Vagina (tissue), 2 donors: ENCODE data around the gene DLEC1. TPM values are rescaled to one million over a fixed set of nuclear protein-coding genes. Genes with fewer than 3 reads are reported as not detected.

ENCODE experiments used
- DNase-seq, 2 donors: peaks; one replicate each; pipeline ENCODE4 v3.0.0-alpha.2; 2017; ENCODE audit errors: extremely low spot score in 2 of 2
- H3K27ac ChIP-seq: fragments of 200-600 bp; sonication (generic); one replicate; pipeline ENCODE4 v1.5.1; 2019
- H3K27me3 ChIP-seq: fragments of 200-600 bp; sonication (generic); one replicate; pipeline ENCODE4 v1.5.1; 2019
- H3K36me3 ChIP-seq, 2 donors: fragments of 200-600 bp; sonication (generic); one replicate each; pipeline ENCODE4 v1.5.1; 2017 to 2019
- H3K4me1 ChIP-seq: fragments of 200-600 bp; sonication (generic); one replicate; pipeline ENCODE4 v1.5.1; 2019
- H3K4me3 ChIP-seq, 2 donors: fragments of 200-600 bp; sonication (generic); 1 replicate in 1 of 2; 2 replicates in 1 of 2; pipeline ENCODE4 v1.5.1; 2016 to 2019
- H3K9me3 ChIP-seq: fragments of 200-600 bp; sonication (generic); one replicate; pipeline ENCODE4 v1.5.1; 2019
- POLR2A ChIP-seq, 2 donors: fragments of 450-650 bp; IDR thresholded peaks; one replicate each; pipeline ENCODE4 v1.6.1; 2017; ENCODE audit warnings: antibody characterized with exemption in 2 of 2, mild to moderate bottlenecking in 2 of 2, moderate library complexity in 2 of 2
- POLR2AphosphoS5 ChIP-seq, 2 donors: sonication (generic); formaldehyde crosslinking; IDR thresholded peaks; one replicate each; pipeline ENCODE4 v1.9.0; 2017; ENCODE audit warnings: antibody characterized with exemption in 2 of 2, mild to moderate bottlenecking in 2 of 2, low read depth in 1 of 2; ENCODE audit not compliant: insufficient read depth in 1 of 2
- intact Hi-C: fragments of 100-400 bp; cut with DNase I; formaldehyde crosslinking; loops from one replicate; pipeline ENCODE4 v1.15.1; 2023
- total RNA-seq: library from RNA; depleted of rRNA; stranded (reverse); fragments of >200 nt; gene quantifications from one replicate; pipeline ENCODE4 v1.2.3, GENCODE V29; 2016
- TF ChIP-seq, protein P1 (sequence below), 3 experiments: fragments of 450-650 bp in 2 of 3; fragments of 200-600 bp in 1 of 3; sonication (generic) in 1 of 3; IDR thresholded peaks; one replicate each; pipeline ENCODE4 v1.5.1; 2017 to 2019; ENCODE audit warnings: antibody characterized with exemption in 3 of 3, mild to moderate bottlenecking in 2 of 3, moderate library complexity in 2 of 3

DLEC1 gene
- total RNA-seq, 1 donor from 2014 or later: 0.25 TPM

DNA sequence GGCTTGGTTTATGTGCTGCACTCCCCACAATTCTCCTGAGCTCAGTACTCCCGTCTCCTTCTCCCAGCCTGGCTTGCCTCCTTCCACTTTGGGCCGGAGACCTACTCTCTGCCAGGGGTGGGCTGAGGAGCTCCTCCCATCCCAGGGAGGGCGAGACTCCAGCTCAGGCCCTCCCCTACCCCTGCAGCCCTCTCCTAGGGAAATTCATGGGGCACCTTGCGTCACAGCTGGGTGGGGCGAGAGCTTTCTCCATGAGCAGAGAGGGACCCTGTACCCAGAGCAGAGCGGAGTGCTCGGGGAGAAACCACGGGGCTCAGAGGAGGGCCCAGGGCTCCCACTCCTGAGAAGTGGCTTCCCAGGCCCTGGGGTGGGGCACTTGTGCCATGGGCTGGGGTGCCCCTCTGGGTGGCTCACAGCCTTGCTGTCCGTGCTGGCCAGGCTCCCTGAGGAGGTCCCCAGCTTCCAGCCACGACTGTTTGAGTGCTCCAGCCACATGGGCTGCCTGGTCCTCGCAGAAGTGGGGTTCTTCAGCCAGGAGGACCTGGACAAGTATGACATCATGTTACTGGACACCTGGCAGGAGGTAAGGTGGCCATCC, 35.1 kb upstream of the DLEC1 start:
- no peaks in the 10 kb centered on the region for H3K9me3 ChIP-seq
- DNase-seq: no peak
- no peaks in the 10 kb centered on the region for H3K27me3 ChIP-seq
- peaks cover 4 to 29% of the 10 kb centered on the region in 2 donors for H3K36me3 ChIP-seq
- peak overlapping the region; percentile 61 for H3K27ac ChIP-seq
- intact Hi-C loops: loop anchor here (10.0 kb wide), 1 partner anchor 149 kb away; no protein-coding TSS in a partner anchor
- peaks cover 28% of the 10 kb centered on the region for H3K4me1 ChIP-seq
- no peak overlapping the region for H3K4me3 ChIP-seq
- TF ChIP-seq POLR2AphosphoS5 (IDR thresholded peaks at IDR 0.05; ENCODE audit: insufficient read depth in 1 of 2, low read depth in 1 of 2): no peak
- TF ChIP-seq, protein P1, sequence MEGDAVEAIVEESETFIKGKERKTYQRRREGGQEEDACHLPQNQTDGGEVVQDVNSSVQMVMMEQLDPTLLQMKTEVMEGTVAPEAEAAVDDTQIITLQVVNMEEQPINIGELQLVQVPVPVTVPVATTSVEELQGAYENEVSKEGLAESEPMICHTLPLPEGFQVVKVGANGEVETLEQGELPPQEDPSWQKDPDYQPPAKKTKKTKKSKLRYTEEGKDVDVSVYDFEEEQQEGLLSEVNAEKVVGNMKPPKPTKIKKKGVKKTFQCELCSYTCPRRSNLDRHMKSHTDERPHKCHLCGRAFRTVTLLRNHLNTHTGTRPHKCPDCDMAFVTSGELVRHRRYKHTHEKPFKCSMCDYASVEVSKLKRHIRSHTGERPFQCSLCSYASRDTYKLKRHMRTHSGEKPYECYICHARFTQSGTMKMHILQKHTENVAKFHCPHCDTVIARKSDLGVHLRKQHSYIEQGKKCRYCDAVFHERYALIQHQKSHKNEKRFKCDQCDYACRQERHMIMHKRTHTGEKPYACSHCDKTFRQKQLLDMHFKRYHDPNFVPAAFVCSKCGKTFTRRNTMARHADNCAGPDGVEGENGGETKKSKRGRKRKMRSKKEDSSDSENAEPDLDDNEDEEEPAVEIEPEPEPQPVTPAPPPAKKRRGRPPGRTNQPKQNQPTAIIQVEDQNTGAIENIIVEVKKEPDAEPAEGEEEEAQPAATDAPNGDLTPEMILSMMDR (IDR thresholded peaks at IDR 0.05): no peak
- no peak for TF ChIP-seq POLR2A (IDR thresholded peaks at IDR 0.05)

DNA sequence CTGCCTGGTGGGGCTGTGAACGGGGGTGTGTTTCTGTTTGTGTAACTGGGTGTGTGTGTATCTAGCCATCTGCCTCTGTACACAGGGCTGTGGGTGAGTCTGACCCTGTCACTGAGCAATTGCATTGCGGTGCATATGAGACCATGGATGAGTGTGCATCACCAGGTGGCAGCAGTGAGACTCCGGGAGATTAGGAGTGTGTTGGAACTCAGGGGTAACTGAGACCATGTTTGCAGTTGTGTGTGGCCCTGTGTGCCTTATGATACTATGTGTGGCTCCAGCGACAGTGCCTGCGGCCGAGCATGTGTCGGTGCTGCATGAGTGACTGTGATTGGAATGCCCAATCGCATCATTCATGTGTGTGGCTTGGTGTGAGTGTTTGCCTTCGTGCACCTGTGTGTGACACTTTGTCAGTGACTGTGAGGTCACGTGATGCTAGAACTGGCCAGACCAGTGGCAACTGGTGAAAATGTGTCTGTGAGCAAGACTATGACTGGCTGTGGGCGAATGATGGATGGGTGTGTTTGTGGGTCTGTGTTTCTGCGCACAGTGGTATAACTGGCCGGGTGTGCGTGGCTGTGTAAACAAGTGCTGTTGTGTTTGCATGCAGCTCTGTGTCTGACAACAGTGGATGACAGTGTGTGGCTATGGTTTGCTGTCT, 34.5 kb upstream of the DLEC1 start:
- intact Hi-C loops: loop anchor here (10.0 kb wide), 1 partner anchor 150 kb away; no protein-coding TSS in a partner anchor
- no peak for DNase-seq
- H3K36me3 ChIP-seq: peaks cover 4 to 36% of the 10 kb centered on the region in 2 donors

DNA sequence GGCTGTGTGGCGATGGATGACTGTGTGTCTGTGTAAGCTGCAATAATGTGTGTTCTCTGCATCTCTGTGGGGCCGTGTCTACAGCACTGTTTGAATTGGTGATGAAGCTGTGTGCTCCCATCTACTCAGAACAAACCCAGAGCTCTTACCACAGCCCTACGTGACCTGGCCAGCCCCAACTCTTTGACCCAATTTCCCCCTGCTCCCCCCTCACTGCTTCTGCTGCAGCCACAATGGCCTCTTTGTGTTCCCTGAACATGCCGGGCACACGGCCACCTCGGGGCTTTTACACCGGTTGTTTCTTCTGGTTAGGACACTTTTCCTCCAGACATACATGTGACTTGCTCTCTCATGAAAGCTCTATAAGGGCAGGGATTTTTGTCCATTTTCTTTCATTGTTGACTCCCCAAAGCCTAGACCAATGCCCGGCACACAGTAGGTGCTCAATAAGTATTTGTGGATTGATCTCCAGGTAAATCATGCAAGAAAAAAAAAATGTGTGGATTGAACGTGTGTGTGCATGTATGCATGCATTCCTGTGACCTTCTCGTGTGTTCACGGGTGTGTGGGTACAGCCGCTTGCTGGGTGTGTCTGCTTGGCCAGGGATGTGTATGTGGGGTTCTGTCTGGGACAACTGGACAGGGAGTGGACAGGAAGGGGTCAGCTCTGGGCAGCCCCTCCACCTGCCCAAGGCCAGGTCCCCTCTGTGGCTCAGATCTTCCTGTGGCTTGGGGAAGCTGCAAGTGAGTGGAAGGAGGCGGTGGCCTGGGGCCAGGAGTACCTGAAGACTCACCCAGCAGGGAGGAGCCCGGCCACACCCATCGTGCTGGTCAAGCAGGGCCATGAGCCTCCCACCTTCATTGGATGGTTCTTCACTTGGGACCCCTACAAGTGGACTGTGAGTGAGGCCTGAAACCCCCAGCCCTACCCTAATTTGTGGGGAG, 33.7 kb upstream of the DLEC1 start:
- no peak overlapping the region for H3K27ac ChIP-seq
- H3K4me1 ChIP-seq: peaks cover 28% of the 10 kb centered on the region
- H3K27me3 ChIP-seq: no peaks in the 10 kb centered on the region
- no peaks in the 10 kb centered on the region for H3K9me3 ChIP-seq
- H3K4me3 ChIP-seq: no peak overlapping the region
- intact Hi-C loops: loop anchor here (10.0 kb wide), 1 partner anchor 151 kb away; no protein-coding TSS in a partner anchor
- no peak for DNase-seq
- peaks cover 4 to 42% of the 10 kb centered on the region in 2 donors for H3K36me3 ChIP-seq
- TF ChIP-seq, protein P1 (IDR thresholded peaks at IDR 0.05): no peak
- no peak for TF ChIP-seq POLR2A (IDR thresholded peaks at IDR 0.05)

More for the DNA sequence above, 34.5 kb upstream of the DLEC1 start:
- TF ChIP-seq, protein P1 (IDR thresholded peaks at IDR 0.05): peak; percentile 40 to 70 (median 51)
- TF ChIP-seq POLR2AphosphoS5 (IDR thresholded peaks at IDR 0.05; ENCODE audit: insufficient read depth in 1 of 2, low read depth in 1 of 2): no peak
- no peak for TF ChIP-seq POLR2A (IDR thresholded peaks at IDR 0.05)
- H3K4me3 ChIP-seq: no peak overlapping the region
- H3K27me3 ChIP-seq: no peaks in the 10 kb centered on the region
- no peaks in the 10 kb centered on the region for H3K9me3 ChIP-seq
- H3K27ac ChIP-seq: peak overlapping the region; percentile 61
- peaks cover 28% of the 10 kb centered on the region for H3K4me1 ChIP-seq

DNA sequence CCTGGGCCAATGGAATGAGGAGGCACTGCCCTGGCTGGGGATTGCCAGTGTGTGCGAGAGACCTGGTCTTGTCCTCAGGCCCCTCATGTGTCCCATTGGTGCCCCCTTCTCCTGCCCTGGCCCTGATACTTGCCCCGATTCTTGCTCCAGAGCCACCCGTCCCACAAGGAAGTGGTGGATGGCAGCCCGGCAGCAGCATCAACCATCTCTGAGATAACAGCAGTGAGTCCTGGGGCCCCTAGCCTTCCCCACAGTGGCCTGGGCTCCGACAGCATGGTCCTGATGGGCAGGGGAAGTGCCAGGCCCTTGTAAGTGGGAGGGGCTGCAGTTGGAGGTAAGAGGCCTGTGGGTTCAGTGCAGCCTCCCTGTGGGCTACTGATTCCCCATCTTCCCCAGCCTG, 33.0 kb upstream of the DLEC1 start:
- no peaks in the 10 kb centered on the region for H3K27me3 ChIP-seq
- intact Hi-C loops: loop anchor here (10.0 kb wide), 1 partner anchor 151 kb away; no protein-coding TSS in a partner anchor
- no peak overlapping the region for H3K4me3 ChIP-seq
- no peak for TF ChIP-seq POLR2A (IDR thresholded peaks at IDR 0.05)
- no peak for TF ChIP-seq POLR2AphosphoS5 (IDR thresholded peaks at IDR 0.05; ENCODE audit: insufficient read depth in 1 of 2, low read depth in 1 of 2)
- TF ChIP-seq, protein P1 (IDR thresholded peaks at IDR 0.05): no peak
- no peak overlapping the region for H3K27ac ChIP-seq
- DNase-seq: no peak
- peaks cover 28% of the 10 kb centered on the region for H3K4me1 ChIP-seq
- no peaks in the 10 kb centered on the region for H3K9me3 ChIP-seq
- peaks cover 4 to 49% of the 10 kb centered on the region in 2 donors for H3K36me3 ChIP-seq
